NCI-H2196 treated with DMSO at 0.1 percent for 48 hours (cell line): Measurements from ENCODE around the gene TNNC2.
"Not testable (repeated sequence)": the region's sequence is repeated elsewhere in the genome, so short reads cannot be mapped to it uniquely, and the experiment has no call there.

Source experiments
- DNase-seq: peaks from one replicate; lab custom pipeline; 2025; ENCODE audit not compliant: unreplicated experiment; lab: John Stamatoyannopoulos, UW

Gene TNNC2

DNA sequence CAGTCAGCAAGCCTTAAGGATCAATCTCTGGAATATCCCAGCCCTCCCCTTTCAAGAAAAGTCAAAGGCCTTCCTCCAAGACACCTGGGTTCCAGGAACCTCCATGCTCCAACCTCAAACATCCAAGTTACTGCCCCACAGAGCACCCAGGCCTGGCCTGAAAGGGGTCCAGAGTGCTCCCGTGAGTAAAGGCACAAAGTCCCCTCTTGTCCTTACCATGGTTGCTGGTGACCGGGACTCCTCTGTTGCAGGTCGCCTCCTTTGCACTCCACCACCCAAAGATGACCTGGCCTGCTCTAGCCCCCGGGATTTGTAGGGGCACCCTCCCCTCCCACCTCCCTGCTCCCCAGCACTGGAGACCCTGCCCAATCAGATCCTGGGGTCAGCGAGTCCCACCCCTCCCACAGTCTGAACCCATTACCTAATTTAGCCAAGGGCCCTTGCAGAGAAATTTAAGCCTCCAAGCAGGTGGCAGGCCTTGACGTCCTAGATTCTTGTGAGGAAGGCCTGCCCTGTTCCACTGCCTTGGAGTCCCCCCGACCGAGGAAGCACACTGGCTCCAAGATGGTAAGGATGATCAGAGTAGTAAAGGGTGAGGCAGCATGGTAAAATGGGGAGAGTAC is at the start of gene TNNC2:
Gene TNNC2, minus strand, starts transcription at position 283 of the 623 bp plus-strand sequence. Its CDS starts 64 bp downstream, at position 219.
- DNase-seq, result no peak

DNA sequence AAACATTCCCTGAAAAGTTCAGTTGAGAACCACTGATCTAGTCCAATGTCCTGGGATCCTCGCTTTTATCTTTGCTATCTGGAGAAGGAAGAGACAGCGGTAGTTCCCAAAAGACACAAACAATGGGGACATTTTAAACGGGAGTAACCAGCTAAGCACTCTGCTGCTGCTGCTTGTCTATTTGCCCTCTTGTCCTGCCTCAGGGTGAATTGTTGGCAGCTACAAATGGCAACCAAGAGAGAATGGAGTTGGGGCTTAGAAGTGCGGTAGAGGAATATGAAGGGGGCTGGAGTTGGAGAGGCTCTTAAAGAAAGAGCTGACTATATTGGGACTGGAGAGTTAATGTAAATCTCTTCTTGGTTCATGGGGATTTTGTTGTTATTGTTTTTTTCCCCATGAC is 47.5 kb upstream of the TNNC2 start:
- DNase-seq, result no peak

DNA sequence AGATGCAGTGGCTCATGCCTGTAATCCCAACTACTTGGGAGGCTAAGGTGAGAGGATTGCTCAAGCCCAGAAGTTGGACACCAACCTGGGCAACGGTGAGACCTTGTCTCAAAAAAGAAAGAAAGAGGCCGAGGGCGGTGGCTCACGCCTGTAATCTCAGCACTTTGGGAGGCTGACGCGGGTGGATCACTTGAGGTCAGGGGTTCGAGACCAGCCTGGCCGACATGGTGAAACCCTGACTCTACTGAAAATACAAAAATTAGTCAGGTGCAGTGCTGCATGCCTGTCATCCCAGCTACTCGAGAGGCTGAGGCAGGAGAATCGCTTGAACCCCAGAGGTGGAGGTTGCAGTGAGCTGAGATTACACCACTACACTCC is 47.0 kb upstream of the TNNC2 start:
- DNase-seq, result not testable (repeated sequence)

DNA sequence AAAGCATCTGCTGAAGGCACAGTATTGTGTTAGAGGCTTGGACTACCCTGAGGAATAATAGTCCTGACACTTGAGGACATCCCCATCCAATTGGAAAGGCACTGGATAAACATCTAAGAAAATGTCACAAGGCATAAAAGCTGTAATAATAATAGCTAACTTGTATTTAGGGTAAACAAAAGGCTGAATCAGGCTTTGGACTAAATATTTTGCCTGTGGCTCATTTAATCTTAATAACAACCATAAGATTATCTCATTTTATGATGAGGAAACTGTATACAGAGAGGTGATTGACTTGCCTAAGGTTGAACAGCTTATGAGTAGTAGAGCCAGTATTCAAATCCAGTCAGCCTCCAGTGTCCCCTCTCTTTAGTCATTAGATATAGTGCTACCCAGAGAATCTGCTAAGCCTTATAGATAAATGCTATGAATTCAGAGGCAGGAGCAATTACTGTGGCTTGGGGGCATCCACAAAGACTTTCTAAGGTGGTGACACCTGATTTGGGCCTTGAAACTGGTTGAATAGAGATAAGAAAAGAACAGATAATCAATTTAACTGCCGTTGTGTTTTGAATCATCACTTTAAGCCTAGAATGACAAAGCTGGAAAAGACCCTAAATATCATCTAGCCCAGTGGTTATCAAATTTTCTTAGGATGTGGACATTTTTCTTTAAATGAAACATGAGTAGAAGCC is 46.4 kb upstream of the TNNC2 start:
- DNase-seq, result no peak

DNA sequence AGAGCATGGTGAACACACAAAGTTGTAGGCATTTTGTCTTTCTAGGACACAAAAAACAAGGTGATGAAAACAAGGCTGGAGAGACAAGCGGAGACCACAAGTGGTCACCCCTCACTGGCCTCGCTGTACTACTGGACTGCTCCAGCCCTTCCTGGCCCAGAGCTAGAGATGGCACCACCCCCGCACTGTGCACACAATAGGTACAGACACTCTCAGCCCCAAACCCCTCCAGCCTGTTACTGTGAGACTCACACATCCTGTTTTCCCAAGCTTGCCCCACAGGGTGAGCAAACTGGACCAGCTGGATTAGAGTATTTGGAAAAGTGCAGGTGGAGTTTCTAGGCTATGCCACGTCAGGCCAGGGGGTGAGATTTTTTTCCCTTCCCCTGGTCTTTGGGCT is 45.5 kb upstream of the TNNC2 start:
- no peak for DNase-seq

DNA sequence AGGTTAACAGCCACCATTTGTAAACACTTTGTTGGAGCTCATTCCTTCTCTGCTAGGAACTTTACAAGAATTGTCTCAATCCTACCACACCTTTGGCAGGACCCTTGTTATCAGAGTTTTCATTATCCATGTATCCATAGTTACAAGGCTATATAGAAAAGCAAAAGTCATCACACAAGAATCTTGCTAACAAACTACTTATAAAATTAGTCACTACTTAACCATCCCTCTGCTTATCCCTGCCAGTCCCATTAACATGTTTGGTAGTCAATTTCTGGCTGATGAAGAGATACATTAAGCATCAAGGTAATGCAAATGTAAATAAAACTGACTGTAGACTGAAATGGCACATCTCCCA is 40.7 kb upstream of the TNNC2 start:
- no peak for DNase-seq

DNA sequence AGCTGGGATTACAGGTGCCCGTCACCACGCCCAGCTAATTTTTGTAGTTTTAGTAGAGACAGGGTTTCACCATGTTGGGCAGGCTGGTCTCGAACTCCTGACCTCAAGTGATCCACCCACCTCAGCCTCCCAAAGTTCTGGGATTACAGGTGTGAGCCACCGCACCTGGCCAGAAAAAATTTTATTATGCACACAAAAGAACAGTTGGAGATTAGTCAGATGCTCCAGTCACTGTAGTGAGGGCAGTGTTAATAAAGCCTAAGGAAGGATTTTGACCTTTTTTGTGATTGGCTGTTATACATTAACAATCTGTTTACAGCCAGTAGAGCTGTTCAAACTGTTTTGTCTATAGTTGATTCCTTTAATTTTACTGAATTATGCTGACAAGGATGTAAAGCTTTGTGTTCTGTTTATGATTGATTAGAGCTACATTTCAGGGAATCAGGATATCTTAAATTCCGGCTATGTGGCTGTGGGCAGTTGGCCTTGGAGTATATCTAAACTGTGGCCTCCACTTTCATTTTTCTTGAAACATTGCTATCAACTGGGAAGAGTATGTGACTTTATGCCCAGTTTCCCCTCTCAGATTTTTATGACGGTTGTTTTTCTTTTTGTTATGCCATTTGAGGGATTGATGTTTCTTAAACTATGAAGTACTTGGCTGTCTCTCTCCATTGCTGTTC is 40.2 kb upstream of the TNNC2 start:
- no peak for DNase-seq

DNA sequence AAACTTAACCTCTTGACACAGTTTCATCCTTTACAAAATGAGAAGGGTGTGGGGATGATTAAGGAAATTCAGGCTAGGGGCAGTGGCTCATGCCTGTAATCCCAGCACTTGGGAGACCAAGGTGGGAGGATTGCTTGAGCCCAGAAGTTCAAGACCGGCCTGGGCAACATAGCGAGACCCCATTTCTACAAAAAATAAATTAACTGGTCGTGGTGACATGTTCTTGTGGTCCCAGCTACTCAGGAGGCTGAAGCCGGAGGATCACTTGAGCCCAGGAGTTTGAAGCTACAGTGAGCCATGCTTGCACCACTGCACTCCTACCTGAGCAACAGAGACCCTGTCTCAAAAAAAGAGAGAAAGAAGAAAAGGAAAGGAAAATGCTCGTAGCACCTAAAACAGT is 39.3 kb upstream of the TNNC2 start:
- DNase-seq, result no peak

DNA sequence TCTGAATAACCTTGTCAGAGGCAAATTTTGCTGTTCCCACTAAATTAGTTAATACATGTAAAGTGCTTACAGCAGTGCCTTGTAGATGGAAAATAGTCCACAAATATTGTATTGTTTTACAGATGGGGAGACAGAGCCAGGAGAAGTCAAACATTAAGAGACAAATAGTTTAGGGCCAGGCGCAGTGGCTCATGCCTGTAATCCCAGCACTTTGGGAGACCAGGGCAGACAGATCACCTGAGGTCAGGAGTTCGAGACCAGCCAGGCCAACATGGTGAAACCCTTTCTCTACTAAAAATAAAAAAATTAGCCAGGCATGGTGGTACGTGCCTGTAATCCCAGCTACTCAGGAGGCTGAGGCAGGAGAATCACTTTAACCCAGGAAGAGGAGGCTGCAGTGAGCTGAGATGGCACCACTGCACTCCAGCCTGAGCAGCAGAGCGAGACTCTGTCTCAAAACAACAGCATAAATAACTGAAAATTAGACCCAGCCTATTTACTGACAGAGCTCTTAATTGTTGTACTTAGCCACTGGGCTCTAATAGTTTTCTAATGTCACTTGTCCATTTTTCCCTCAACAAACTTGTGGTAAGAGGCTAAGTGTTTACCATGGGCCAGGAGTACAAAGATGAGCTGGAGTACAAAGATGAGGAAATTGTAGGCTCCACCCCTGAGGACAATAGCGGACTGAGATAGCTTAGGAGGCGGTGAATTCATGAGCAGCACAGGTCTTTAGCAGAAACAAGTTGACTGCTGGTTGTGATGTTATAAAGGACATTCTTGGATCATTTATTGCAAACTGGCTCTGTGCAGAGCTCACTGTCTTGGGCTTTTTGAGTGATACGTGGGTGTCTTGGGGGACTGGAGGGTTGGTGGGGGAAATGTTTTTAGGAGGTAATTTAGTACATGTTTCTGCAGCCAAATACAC is 36.7 kb upstream of the TNNC2 start:
- no peak for DNase-seq

DNA sequence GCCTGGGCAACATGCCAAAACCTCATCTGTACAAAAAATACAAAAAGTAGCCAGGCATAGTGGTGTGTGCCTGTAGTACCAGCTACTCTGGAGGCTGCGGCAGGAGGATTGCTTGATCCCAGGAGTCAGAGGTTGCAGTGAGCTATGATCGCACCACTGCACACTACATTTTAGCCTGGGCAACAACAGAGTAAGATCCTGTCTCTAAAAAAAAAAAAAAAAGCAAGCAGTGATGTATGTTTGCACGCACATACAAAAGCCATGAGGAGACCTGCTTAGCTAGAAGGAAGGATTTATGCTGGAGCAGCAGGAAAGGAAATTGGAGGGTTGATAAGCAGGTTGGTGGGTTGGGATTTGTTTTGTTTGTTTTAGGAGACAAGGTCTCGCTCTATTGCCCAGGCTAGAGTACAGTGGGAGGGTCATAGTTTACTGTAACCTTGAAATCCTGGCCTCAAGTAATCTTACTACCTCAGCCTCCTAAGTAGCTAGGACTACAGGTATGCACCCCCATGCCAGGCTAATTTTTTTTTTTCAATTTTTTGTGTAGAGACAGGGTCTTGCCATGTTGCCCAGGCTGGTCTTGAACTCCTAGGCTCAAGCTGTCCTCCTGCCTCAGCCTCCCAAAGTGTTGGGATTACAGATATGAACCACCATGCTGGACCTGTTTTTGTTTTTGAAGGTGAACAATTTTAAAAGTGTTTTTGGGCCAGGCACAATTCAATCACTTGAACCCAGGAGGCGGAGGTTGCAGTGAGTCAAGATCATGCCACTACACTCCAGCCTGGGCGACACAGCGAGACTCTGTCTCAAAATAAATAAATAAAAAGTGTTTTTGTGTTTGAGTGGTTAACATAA is 34.3 kb upstream of the TNNC2 start:
- no peak for DNase-seq

DNA sequence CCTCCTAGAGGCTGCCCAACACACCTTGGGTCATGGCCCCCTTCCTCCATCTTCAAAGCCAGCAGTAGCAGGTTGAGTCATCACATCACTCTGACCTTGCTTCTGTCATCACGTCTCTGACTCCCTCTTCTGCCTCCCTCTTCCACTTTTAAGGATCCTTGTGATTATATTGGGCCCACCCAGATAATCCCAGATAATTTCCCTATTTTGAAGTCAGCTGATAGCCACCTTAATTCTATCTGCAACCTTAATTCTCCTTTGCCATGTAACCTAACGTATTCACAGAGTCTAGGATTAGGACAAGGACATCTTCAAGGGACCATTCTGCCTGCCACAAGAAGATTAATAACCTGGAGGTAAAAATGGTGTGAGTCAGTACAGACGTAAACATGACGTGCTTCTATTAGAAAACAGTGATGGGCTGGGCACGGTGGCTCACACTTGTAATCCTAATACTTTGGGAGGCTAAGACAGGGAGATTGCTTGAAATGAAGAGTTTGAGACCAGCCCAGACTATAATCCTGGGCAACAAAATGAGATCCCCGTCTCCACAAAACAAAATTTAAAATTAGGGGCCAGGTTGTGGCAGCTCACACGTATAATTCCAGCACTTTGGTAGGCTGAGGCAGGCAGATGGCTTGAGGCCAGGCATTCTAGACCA is 33.6 kb upstream of the TNNC2 start:
- no peak for DNase-seq

DNA sequence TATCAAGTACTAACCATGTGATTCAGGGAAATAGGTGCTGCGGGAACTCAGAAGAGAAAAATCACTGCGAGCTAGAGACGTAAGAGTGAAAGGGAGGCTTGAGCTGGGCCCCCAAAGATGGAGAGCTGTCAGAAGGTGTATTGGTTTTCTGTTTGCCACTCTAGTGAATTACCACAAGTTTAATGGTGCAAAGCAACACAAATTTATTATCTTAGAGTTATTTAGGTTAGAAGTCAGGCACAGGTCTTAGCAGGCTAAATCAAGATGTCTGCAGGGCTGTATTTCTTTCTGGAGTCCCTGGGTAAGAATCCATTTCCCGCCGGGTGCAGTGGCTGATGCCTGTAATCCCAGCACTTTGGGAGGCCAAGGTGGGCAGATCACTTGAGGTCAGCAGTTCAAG is 32.8 kb upstream of the TNNC2 start:
- no peak for DNase-seq

DNA sequence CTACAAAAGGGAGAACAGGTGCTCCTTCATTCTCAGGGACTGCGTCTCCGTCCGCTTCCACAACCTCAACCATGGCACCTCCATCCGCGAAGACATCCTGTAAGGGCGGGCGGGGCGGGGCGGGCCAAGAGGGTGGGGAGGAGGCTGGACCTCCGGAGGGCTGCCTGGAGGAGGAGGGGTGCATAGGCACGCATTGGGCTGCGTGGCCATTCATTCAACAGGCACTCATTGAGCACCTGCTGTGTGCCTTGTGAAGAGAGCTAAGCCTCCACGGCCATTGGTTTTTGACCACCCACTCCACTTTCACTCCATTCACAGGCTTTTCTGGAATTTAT is 30.7 kb upstream of the TNNC2 start:
- DNase-seq, result no peak

DNA sequence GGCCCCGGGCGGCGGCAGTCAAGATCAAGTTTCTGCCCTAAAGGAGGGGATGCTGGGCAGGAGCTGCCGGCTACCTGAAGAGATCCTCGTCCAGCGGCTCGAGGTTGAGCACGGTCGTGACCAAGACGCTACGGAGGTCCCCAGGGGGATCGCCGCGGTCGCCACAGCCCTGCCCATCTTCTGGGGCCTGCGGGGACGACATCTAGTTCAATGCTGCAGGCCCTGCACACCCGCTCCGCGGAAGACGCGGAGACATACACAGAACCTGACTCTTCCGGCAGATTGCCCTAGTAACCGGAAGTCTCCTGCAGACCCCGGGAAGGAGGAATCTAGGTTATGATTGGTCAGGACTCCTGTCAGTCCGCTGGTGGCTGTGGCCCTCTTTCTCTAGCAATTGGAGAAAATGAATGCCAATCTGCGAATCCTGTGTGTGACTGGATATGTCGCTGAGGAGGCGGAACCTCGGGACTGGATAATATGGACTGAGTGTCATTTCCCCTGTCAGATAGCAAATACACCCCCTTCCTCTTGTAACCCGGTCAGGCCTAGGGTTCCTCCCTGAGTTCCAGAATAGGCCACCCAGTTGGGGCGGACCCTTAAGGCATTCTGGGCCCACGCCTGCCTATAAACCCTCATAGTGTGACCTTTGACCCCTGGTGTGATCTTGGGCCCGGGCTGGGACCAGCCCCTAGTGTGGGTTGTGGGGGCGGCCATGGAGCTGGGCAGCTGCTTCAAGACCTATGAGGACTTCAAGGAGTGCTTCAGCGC is 30.2 kb upstream of the TNNC2 start, which contains the start of the genes ACOT8 and ZSWIM3:
Gene ACOT8, minus strand, starts transcription at position 279 of the 768 bp plus-strand sequence. Its CDS starts 77 bp downstream, at position 202.
Gene ZSWIM3, plus strand, starts transcription at position 501 of the 768 bp plus-strand sequence. Its CDS starts 212 bp downstream, at position 713.
- peak; percentile 95 for DNase-seq

DNA sequence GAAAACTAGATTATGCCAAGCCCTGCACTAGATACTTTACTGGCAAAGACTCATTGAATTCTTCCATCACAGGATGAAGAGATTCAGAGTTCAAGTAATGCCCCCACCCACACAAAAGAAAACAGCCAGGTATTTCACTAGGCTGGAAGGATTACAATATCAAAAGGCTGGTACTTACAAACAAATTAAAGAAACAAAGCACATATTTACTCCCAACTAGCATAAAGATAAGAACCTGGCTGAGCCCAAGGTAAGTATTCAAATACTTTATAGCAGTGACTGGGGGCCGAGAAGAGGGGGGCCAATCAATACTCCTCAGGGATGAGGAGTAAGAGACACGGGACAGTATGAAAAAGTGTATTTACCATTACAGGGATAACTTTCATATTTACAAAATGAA is 26.4 kb upstream of the TNNC2 start:
- DNase-seq, result no peak

DNA sequence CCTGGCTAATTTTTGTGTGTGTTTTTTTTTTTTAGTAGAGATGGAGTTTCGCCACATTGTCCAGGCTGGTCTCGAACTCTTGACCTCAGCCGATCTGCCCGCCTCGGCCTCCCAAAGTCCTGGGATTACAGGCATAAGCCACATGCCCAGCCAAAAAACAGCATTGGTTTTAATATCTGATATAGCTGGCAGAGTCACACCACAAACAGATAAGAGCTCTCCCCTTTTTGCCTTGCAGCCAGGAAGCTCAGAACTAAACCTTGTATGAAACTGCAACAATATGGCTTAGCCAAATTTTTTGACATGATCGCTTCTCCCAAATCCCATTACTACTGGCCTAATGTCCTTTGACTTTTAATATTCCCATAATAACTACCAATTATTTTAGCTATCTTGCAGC is 25.2 kb upstream of the TNNC2 start:
- no peak for DNase-seq

DNA sequence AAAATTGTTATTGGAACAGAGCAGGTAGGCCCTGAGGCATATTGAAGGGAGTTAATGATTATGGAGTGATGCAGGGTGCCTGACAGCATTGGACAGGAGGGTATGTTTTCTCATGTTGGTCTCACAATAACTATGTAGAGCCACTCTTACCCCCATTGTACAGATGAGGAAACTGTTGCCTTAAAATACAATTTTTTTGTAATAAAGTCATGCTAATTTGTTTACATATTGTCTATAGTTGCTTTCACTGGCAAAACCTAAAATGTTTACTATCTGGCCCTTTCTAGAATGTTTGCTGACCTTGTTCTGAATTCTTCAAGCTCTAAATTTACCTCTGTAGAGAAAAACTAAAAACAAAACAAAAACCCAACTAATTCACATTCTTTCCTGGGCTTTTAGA is 24.4 kb upstream of the TNNC2 start:
- no peak for DNase-seq

DNA sequence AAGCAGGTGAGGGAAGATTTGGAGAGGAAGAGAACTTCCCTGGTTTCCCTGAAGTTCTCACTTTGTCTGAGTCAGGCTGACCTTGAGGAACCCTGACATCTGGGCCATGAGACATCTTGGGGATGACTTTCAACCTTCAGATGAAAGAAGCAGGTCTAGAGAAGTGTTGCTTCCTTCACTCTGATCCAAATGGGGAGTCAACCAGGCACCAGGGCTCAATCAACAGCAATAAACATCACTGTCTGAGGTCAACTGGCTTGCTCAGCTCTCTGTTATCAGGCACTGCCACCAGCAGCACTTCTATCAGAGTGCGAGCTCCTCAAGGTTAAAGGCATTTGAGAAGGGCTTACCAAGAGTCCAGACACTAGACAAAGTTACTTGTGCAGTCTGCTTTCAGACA is 23.8 kb upstream of the TNNC2 start:
- no peak for DNase-seq

DNA sequence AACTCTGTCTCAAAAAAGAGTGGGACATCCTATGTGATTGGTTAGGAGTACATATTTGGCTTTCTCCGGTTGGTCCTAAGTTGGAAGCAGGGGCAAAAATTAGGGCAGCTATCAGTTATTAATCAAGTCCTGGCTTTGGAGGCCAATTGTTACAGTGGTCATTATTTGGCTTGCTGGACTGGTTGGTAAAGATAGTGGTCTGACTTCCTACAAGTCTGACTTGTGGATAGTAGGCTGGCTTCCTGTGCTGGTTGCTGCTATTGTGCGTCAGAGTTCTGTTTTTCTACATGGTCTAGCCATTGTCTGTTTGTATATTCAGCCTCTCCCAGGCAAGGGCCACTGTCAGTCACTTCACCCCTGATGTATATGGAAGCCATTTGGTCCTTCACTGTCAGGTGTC is 23.1 kb upstream of the TNNC2 start:
- DNase-seq, result no peak
